Fibroblast of skin of right quadriceps (primary cell): ENCODE results near the gene GIMAP8.
"Not testable (repeated sequence)": the region's sequence is repeated elsewhere in the genome, so short reads cannot be mapped to it uniquely, and the experiment has no call there.

Experiments
- DNase-seq: peaks from one replicate; pipeline ENCODE4 v3.0.0-alpha.2; 2013

GIMAP8 gene

GRCh38 chr7:150441524-150441923 lies 8.9 kb upstream of the GIMAP8 start:
- no peak for DNase-seq

GRCh38 chr7:150442811-150443210 lies 7.6 kb upstream of the GIMAP8 start:
- no peak for DNase-seq

GRCh38 chr7:150443793-150444540 lies 6.5 kb upstream of the GIMAP8 start:
- no peak for DNase-seq

GRCh38 chr7:150444674-150445365 lies 5.6 kb upstream of the GIMAP8 start:
- DNase-seq, result no peak

GRCh38 chr7:150446288-150446938 lies 4.0 kb upstream of the GIMAP8 start:
- DNase-seq, result no peak

- DNase-seq, result no peak
Measured at GRCh38 chr7:150447966-150448788, 2.3 kb upstream of the GIMAP8 start.

- DNase-seq, result peak; percentile 36
Measured at GRCh38 chr7:150448789-150449147, 1.7 kb upstream of the GIMAP8 start.

- no peak for DNase-seq
Measured at GRCh38 chr7:150449206-150449952, 1.1 kb upstream of the GIMAP8 start.

GRCh38 chr7:150451097-150451793 lies 815 bp downstream of the GIMAP8 start:
- DNase-seq, result no peak

- DNase-seq, result no peak
Measured at GRCh38 chr7:150451833-150452461, 1.5 kb downstream of the GIMAP8 start.

- no peak for DNase-seq
Measured at GRCh38 chr7:150453181-150453580, 2.8 kb downstream of the GIMAP8 start.

GRCh38 chr7:150453892-150454291 lies 3.5 kb downstream of the GIMAP8 start:
- no peak for DNase-seq

- DNase-seq, result not testable (repeated sequence)
Measured at GRCh38 chr7:150457064-150457463, 6.6 kb downstream of the GIMAP8 start.

- DNase-seq, result no peak
Measured at GRCh38 chr7:150458235-150458634, 7.8 kb downstream of the GIMAP8 start.

- no peak for DNase-seq
Measured at GRCh38 chr7:150458756-150459155, 8.3 kb downstream of the GIMAP8 start.

GRCh38 chr7:150461520-150461919 lies 11.1 kb downstream of the GIMAP8 start:
- DNase-seq, result no peak

GRCh38 chr7:150462413-150462812 lies 12.0 kb downstream of the GIMAP8 start:
- DNase-seq, result no peak

- no peak for DNase-seq
Measured at GRCh38 chr7:150463461-150463860, 13.0 kb downstream of the GIMAP8 start.

- DNase-seq, result no peak
Measured at GRCh38 chr7:150464962-150465361, 14.5 kb downstream of the GIMAP8 start.

- DNase-seq, result no peak
Measured at GRCh38 chr7:150465414-150465813, 15.0 kb downstream of the GIMAP8 start.

- DNase-seq, result no peak
Measured at GRCh38 chr7:150466477-150466876, 16.0 kb downstream of the GIMAP8 start.
